ENCODE results near the gene ROR2.

DNA sequence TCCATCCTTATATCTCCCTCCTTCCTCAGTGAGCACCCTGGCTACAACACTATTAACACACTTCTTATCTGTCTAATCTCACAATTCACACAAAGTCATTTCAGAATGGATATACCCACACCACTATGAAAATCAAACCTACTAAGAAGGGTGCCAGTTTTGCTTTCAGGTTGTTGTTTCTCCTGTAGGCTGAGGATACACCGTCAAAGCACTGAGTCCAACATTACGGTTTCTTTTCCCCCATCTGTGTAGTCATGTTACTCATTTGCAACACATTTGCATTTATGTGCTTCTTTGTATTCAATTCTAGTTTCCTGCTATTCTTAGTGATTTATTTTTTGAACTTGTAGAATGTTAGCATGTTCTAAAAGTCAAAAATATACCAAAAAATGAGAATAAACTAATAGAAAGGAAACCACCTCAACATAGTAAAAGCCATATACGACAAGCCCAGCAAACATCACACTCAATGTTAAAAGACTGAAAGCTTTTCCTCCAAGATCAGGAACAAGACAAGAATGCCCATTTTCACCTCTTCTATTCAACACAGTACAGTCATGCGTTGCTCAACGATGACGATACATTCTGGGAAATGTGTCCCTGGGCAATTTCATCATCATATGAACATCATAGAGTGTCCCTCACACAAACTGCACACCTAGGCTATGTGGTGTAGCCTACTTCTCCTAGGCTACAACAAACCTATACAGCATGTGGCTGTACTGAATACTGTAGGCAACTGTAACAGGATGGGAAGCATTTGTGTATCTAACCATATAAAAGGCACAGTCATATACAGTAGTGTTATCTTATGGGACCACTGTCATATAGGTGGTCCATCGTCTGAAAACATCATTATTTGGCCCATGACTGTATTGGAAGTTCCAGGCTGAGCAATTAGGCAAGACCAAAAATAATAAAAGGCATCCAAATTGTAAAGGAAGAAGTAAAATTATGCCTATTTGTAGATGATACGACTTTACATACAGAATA lies 6.3 kb downstream of the ROR2 start:
- TF ChIP-seq, protein P1, sequence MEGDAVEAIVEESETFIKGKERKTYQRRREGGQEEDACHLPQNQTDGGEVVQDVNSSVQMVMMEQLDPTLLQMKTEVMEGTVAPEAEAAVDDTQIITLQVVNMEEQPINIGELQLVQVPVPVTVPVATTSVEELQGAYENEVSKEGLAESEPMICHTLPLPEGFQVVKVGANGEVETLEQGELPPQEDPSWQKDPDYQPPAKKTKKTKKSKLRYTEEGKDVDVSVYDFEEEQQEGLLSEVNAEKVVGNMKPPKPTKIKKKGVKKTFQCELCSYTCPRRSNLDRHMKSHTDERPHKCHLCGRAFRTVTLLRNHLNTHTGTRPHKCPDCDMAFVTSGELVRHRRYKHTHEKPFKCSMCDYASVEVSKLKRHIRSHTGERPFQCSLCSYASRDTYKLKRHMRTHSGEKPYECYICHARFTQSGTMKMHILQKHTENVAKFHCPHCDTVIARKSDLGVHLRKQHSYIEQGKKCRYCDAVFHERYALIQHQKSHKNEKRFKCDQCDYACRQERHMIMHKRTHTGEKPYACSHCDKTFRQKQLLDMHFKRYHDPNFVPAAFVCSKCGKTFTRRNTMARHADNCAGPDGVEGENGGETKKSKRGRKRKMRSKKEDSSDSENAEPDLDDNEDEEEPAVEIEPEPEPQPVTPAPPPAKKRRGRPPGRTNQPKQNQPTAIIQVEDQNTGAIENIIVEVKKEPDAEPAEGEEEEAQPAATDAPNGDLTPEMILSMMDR (IDR thresholded peaks at IDR 0.05; ENCODE audit: control extremely low read depth in 1 of 3, insufficient read depth in 1 of 3, low read depth in 1 of 3, low read length in 3 of 3), result no peak
- no peak for TF ChIP-seq HDAC6 (IDR thresholded peaks at IDR 0.05; ENCODE audit: low read depth, low read length)
- TF ChIP-seq POU5F1 (IDR thresholded peaks at IDR 0.05; ENCODE audit: low read depth, low read length), result no peak
- no peak for TF ChIP-seq POLR2AphosphoS5 (IDR thresholded peaks at IDR 0.05; ENCODE audit: low read depth, low read length)
- TF ChIP-seq JUND (IDR thresholded peaks at IDR 0.05; ENCODE audit: low read length), result no peak
- TF ChIP-seq RXRA (IDR thresholded peaks at IDR 0.05; ENCODE audit: insufficient read depth, low read depth, low read length), result no peak

Data from H1 (cell line).